GM12878 (cell line): ENCODE results near the gene TGFB1I1. TPM values are rescaled to one million over a fixed set of nuclear protein-coding genes. Genes with fewer than 3 reads are reported as not detected.

Experiments
- CBX5 ChIP-seq: sonication (generic); IDR thresholded peaks from 2 replicates; pipeline ENCODE4 v1.6.1; 2016; ENCODE audit warnings: low read depth, moderate library complexity, mild to moderate bottlenecking, inconsistent platforms
- ESRRA ChIP-seq: IDR thresholded peaks from 2 replicates; pipeline ENCODE4 v1.6.1; 2012; ENCODE audit warnings: mild to moderate bottlenecking, low read length, improper control_type of control experiment
- FOS ChIP-seq: IDR thresholded peaks from 3 replicates; pipeline ENCODE4 v1.6.1; 2011; ENCODE audit warnings: borderline replicate concordance; ENCODE audit not compliant: insufficient read length; ENCODE audit errors: extremely low read depth
- FOXK2 ChIP-seq: fragments of 450-650 bp; IDR thresholded peaks from 2 replicates; pipeline ENCODE4 v1.6.1; 2017; ENCODE audit warnings: mild to moderate bottlenecking, moderate library complexity
- IKZF1 ChIP-seq: fragments of 450-650 bp; conservative IDR thresholded peaks from 2 replicates; pipeline ENCODE4 v1.6.1; 2017; ENCODE audit warnings: antibody characterized with exemption, mild to moderate bottlenecking
- KAT2A ChIP-seq: conservative IDR thresholded peaks from 2 replicates; pipeline ENCODE4 v1.6.1; 2011; ENCODE audit warnings: low read depth, low read length; ENCODE audit not compliant: control insufficient read depth
- KLF5 ChIP-seq: fragments of 450-650 bp; IDR thresholded peaks from 2 replicates; pipeline ENCODE4 v1.6.1; 2014; ENCODE audit warnings: mild to moderate bottlenecking; ENCODE audit not compliant: partially characterized antibody
- LARP7 ChIP-seq: fragments of 450-650 bp; IDR thresholded peaks from 2 replicates; pipeline ENCODE4 v1.6.1; 2017; ENCODE audit warnings: mild to moderate bottlenecking
- NFIC ChIP-seq: IDR thresholded peaks from 2 replicates; pipeline ENCODE4 v1.6.1; 2012; ENCODE audit warnings: low read depth, mild to moderate bottlenecking, inconsistent platforms, low read length, moderate library complexity
- NR2C2 ChIP-seq: IDR thresholded peaks from 2 replicates; pipeline ENCODE4 v1.6.1; 2011; ENCODE audit warnings: borderline replicate concordance, low read depth; ENCODE audit not compliant: control insufficient read depth, insufficient read length
- NRF1 ChIP-seq: conservative IDR thresholded peaks from 2 replicates; pipeline ENCODE4 v1.6.1; 2011; ENCODE audit warnings: mild to moderate bottlenecking, low read depth, low read length, improper control_type of control experiment
- POLR2AphosphoS2 ChIP-seq: IDR thresholded peaks from 2 replicates; pipeline ENCODE4 v1.6.1; 2011; ENCODE audit warnings: low read depth, mild to moderate bottlenecking, low read length, improper control_type of control experiment, moderate library complexity
- POLR2AphosphoS5 ChIP-seq: IDR thresholded peaks from 2 replicates; pipeline ENCODE4 v1.6.1; 2011; ENCODE audit warnings: mild to moderate bottlenecking, low read length, inconsistent platforms
- RAD21 ChIP-seq: IDR thresholded peaks from 2 replicates; pipeline ENCODE4 v1.6.1; 2011; ENCODE audit warnings: mild to moderate bottlenecking, low read depth, low read length, moderate library complexity; ENCODE audit not compliant: insufficient read depth
- RBBP5 ChIP-seq: fragments of 200-600 bp; sonication (generic); conservative IDR thresholded peaks from 2 replicates; pipeline ENCODE4 v1.6.1; 2016
- SMAD1 ChIP-seq: fragments of 450-650 bp; IDR thresholded peaks from 2 replicates; pipeline ENCODE4 v1.6.1; 2018; ENCODE audit warnings: mild to moderate bottlenecking, low read depth; ENCODE audit not compliant: partially characterized antibody
- STAT1 ChIP-seq: fragments of 450-650 bp; conservative IDR thresholded peaks from 2 replicates; pipeline ENCODE4 v1.6.1; 2014; ENCODE audit warnings: antibody characterized with exemption, mild to moderate bottlenecking
- SUPT20H ChIP-seq: IDR thresholded peaks from 2 replicates; pipeline ENCODE4 v1.6.1; 2011; ENCODE audit warnings: low read depth, mild to moderate bottlenecking, low read length, moderate library complexity, borderline replicate concordance; ENCODE audit not compliant: control insufficient read depth
- ZNF217 ChIP-seq: fragments of 450-650 bp; IDR thresholded peaks from 2 replicates; pipeline ENCODE4 v1.6.1; 2017; ENCODE audit warnings: antibody characterized with exemption, mild to moderate bottlenecking
- polyA plus RNA-seq, 11 experiments: library from polyadenylated mRNA; depleted of rRNA in 4 of 11; unstranded in 6 of 11; stranded (reverse) in 5 of 11; fragments of >200 nt; fragmentation: Nextera tagmentation in 4 of 11; fragmentation: Illumina TruSeq in 1 of 11; extraction: Ambion mirVana in 4 of 11; extraction: Trizol in 1 of 11; gene quantifications; 1 replicate in 1 of 11; 2 replicates in 10 of 11; pipeline versions ENCODE4 v1.2.1 to v1.2.3, GENCODE V29; 2011 to 2016; ENCODE audit warnings: inconsistent platforms in 2 of 11, missing spikeins in 2 of 11, low read depth in 1 of 11
- total RNA-seq, 4 experiments: library from RNA; depleted of rRNA in 3 of 4; stranded (reverse); fragments of >200 nt in 3 of 4; fragmentation: Illumina TruSeq in 1 of 4; extraction: Trizol in 1 of 4; gene quantifications; 2 replicates each; pipeline versions ENCODE4 v1.2.1 to v1.2.3, GENCODE V29; 2013 to 2021
- TF ChIP-seq, protein P1 (sequence below): fragments of 150-350 bp; IDR thresholded peaks from 2 replicates; pipeline ENCODE4 v1.6.1; 2014; ENCODE audit warnings: mild to moderate bottlenecking, low read depth, low read length
- TF ChIP-seq, protein P2 (sequence below), 3 experiments: IDR thresholded peaks in 2 of 3; conservative IDR thresholded peaks in 1 of 3; 2 replicates each; pipeline ENCODE4 v1.5.1; 2011; ENCODE audit warnings: low read depth in 3 of 3, low read length in 3 of 3, mild to moderate bottlenecking in 3 of 3, control low read depth in 2 of 3, moderate library complexity in 2 of 3, inconsistent platforms in 1 of 3, mixed read lengths in 1 of 3; ENCODE audit not compliant: control insufficient read depth in 2 of 3, insufficient read depth in 1 of 3; ENCODE audit errors: extremely low read depth in 1 of 3
- TF ChIP-seq, protein P3 (sequence below): IDR thresholded peaks from 2 replicates; pipeline ENCODE4 v1.6.1; 2012; ENCODE audit warnings: low read depth, low read length, improper control_type of control experiment
- TF ChIP-seq, protein P4 (sequence below): IDR thresholded peaks from 2 replicates; pipeline ENCODE4 v1.6.1; 2011; ENCODE audit warnings: low read depth, mild to moderate bottlenecking, low read length, moderate library complexity, borderline replicate concordance; ENCODE audit errors: extremely low read depth
- TF ChIP-seq, protein P5 (sequence below): fragments of 450-650 bp; conservative IDR thresholded peaks from 2 replicates; pipeline ENCODE4 v1.6.1; 2017; ENCODE audit warnings: mild to moderate bottlenecking, moderate library complexity

TGFB1I1 gene
- total and polyA plus RNA-seq, 10 of the 15 experiments (the other 5 are each of a cell fraction or from before 2014, with no cell fraction given): 0.13 to 2.3 (median 0.41) TPM; not detected in 2

DNA sequence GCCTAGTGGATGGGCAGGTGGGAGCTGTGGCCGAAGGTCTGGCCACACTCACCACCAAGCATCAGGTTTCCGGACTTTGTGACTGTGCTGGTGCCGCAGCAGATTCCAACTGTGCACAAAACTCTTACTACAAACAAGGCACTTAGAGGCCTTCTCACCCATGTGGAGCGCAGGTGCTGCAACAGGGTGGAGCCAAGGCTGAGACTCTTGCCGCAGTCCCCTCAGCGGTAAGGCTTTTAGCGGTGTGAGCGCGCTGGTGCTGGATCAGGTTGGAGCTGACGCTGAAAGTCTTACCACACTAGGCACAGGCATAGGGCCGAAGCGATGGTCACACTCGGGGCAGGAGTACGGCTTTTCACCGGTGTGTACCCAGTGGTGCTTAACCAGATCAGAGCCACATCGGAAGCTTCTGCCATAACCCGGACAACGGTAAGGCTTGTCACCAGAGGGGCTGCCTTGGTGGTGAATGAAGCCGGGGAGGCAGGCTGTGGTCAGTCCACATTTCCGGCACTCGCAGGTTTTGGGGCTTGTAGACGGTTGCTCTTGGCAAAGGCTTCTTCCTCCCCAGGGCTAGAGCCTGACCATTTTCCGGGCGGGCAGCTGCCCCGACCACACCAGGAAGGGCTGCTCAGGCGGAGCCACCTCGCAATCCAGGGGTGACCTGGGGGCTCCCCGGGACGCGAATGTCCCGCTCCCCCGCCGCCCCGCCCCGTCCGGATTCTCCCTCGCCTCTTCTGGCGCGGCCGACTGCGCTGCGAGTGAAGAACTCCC is 13.7 kb upstream of the TGFB1I1 start (continued):
- no peak; the same call in 1 of the 2 replicates for TF ChIP-seq IKZF1
- TF ChIP-seq SMAD1: no peak
- TF ChIP-seq LARP7: peak; percentile 83
- TF ChIP-seq, protein P1, sequence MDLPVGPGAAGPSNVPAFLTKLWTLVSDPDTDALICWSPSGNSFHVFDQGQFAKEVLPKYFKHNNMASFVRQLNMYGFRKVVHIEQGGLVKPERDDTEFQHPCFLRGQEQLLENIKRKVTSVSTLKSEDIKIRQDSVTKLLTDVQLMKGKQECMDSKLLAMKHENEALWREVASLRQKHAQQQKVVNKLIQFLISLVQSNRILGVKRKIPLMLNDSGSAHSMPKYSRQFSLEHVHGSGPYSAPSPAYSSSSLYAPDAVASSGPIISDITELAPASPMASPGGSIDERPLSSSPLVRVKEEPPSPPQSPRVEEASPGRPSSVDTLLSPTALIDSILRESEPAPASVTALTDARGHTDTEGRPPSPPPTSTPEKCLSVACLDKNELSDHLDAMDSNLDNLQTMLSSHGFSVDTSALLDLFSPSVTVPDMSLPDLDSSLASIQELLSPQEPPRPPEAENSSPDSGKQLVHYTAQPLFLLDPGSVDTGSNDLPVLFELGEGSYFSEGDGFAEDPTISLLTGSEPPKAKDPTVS: no peak
- peak; percentile 79 for TF ChIP-seq FOXK2
- TF ChIP-seq RBBP5: no peak
- no peak for TF ChIP-seq NFIC
- TF ChIP-seq NR2C2: no peak
- TF ChIP-seq SUPT20H: no peak
- TF ChIP-seq, protein P2, sequence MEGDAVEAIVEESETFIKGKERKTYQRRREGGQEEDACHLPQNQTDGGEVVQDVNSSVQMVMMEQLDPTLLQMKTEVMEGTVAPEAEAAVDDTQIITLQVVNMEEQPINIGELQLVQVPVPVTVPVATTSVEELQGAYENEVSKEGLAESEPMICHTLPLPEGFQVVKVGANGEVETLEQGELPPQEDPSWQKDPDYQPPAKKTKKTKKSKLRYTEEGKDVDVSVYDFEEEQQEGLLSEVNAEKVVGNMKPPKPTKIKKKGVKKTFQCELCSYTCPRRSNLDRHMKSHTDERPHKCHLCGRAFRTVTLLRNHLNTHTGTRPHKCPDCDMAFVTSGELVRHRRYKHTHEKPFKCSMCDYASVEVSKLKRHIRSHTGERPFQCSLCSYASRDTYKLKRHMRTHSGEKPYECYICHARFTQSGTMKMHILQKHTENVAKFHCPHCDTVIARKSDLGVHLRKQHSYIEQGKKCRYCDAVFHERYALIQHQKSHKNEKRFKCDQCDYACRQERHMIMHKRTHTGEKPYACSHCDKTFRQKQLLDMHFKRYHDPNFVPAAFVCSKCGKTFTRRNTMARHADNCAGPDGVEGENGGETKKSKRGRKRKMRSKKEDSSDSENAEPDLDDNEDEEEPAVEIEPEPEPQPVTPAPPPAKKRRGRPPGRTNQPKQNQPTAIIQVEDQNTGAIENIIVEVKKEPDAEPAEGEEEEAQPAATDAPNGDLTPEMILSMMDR (IDR thresholded peaks at IDR 0.05 in 2 of 3, conservative IDR thresholded peaks at IDR 0.05 in 1 of 3; ENCODE audit: control insufficient read depth in 2 of 3, extremely low read depth in 1 of 3, insufficient read depth in 1 of 3, low read depth in 3 of 3, low read length in 3 of 3): peak; percentile 23 to 40 (median 30); a peak in 3 of 6 replicates
- no peak for TF ChIP-seq ZNF217
- TF ChIP-seq FOS: no peak
- TF ChIP-seq CBX5: no peak
- no peak for TF ChIP-seq ESRRA
- no peak for TF ChIP-seq RAD21
- TF ChIP-seq, protein P3, sequence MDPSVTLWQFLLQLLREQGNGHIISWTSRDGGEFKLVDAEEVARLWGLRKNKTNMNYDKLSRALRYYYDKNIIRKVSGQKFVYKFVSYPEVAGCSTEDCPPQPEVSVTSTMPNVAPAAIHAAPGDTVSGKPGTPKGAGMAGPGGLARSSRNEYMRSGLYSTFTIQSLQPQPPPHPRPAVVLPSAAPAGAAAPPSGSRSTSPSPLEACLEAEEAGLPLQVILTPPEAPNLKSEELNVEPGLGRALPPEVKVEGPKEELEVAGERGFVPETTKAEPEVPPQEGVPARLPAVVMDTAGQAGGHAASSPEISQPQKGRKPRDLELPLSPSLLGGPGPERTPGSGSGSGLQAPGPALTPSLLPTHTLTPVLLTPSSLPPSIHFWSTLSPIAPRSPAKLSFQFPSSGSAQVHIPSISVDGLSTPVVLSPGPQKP: no peak
- no peak for TF ChIP-seq STAT1
- TF ChIP-seq, protein P4, sequence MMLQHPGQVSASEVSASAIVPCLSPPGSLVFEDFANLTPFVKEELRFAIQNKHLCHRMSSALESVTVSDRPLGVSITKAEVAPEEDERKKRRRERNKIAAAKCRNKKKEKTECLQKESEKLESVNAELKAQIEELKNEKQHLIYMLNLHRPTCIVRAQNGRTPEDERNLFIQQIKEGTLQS: no peak
- no peak for TF ChIP-seq POLR2AphosphoS2
- TF ChIP-seq KLF5: no peak
- TF ChIP-seq NRF1: no peak
- TF ChIP-seq, protein P5, sequence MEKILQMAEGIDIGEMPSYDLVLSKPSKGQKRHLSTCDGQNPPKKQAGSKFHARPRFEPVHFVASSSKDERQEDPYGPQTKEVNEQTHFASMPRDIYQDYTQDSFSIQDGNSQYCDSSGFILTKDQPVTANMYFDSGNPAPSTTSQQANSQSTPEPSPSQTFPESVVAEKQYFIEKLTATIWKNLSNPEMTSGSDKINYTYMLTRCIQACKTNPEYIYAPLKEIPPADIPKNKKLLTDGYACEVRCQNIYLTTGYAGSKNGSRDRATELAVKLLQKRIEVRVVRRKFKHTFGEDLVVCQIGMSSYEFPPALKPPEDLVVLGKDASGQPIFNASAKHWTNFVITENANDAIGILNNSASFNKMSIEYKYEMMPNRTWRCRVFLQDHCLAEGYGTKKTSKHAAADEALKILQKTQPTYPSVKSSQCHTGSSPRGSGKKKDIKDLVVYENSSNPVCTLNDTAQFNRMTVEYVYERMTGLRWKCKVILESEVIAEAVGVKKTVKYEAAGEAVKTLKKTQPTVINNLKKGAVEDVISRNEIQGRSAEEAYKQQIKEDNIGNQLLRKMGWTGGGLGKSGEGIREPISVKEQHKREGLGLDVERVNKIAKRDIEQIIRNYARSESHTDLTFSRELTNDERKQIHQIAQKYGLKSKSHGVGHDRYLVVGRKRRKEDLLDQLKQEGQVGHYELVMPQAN: peak; percentile 43; the same call in 1 of the 2 replicates
- TF ChIP-seq KAT2A: no peak
- peak; percentile 79 for TF ChIP-seq POLR2AphosphoS5
